ENCODE measurements around the gene DTNB.
A peak's percentile ranks its signal among the peaks of the same experiment; 100 is the strongest.

DTNB gene

DNA sequence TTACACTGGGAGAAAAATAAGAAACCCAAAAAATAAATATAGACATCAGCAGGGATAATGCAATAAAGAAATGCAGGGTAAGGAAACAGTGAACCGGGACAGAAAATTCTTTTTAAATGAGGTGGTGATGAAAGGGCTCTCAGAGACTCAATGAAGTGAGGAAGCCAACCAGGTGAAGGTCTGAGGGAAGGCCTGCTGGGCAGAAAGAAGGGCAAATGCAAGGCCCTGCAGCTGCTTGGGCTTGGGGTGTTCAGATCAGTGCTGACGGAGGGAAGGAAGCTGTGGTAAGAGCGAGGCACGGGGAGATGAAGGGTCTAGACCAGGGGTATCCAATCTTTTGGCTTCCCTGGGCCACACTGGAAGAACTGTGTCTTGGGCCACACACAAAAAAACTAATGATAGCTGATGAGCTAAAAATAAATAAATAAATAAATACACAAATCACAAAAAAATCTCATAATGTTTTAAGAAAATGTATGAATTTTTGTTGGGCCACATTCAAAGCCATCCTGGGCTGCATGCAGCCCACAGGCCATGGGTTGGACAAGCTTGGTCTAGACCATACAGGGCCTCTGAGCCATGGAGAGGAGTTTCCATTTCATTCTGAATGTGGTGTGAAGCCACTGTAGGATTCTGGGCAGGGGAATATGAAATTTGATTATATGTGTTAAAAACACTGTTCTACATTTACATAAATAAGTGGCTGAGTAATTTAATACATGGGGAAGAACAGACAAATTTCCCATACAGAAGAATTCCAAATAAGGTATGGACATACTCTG is 235.3 kb downstream of the DTNB start:
- Histone ChIP-seq H3K27me3 (ENCODE audit: control insufficient read depth in 2 of 2, insufficient read depth in 2 of 2, low read length in 2 of 2) (no peaks in the 10 kb centered on the region), H3K4me3 (ENCODE audit: low read length in 2 of 2) (no peak overlapping the region), H3K27ac (ENCODE audit: low read depth in 2 of 2, low read length in 2 of 2) (no peak overlapping the region), H3K9ac (ENCODE audit: low read depth in 1 of 2, low read length in 2 of 2) (no peak overlapping the region), H3K4me1 (ENCODE audit: control insufficient read depth in 2 of 2, insufficient read depth in 2 of 2, low read length in 2 of 2) (no peaks in the 10 kb centered on the region), H3K36me3 (ENCODE audit: control insufficient read depth in 2 of 2, insufficient read depth in 2 of 2, low read length in 2 of 2) (no peaks in the 10 kb centered on the region), H3K9me3 (ENCODE audit: control insufficient read depth in 2 of 2, low read length in 2 of 2) (no peaks in the 10 kb centered on the region)

DNA sequence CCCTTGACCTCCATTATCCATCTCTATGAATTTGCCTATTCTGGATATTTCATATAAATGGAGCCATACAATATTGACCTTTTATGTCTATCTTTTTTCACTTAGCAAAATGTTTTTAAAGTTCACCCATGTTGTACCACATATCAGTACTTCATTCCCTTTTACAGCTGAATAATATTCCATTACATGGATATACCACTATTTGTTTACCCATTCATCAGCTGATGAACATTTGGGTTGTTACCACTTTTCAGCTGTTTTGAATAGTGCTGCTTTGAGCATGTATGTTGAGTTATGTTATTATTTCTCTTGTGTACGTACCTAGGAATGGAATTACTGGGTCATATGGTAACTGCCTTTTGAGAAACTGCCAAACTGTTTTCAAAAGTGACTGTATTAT is 238.0 kb downstream of the DTNB start:
- Histone ChIP-seq H3K27ac (ENCODE audit: low read depth in 2 of 2, low read length in 2 of 2) (no peak overlapping the region), H3K4me1 (ENCODE audit: control insufficient read depth in 2 of 2, insufficient read depth in 2 of 2, low read length in 2 of 2) (no peaks in the 10 kb centered on the region), H3K4me3 (ENCODE audit: low read length in 2 of 2) (no peak overlapping the region), H3K27me3 (ENCODE audit: control insufficient read depth in 2 of 2, insufficient read depth in 2 of 2, low read length in 2 of 2) (no peaks in the 10 kb centered on the region), H3K9me3 (ENCODE audit: control insufficient read depth in 2 of 2, low read length in 2 of 2) (no peaks in the 10 kb centered on the region), H3K9ac (ENCODE audit: low read depth in 1 of 2, low read length in 2 of 2) (no peak overlapping the region), H3K36me3 (ENCODE audit: control insufficient read depth in 2 of 2, insufficient read depth in 2 of 2, low read length in 2 of 2) (no peaks in the 10 kb centered on the region)

DNA sequence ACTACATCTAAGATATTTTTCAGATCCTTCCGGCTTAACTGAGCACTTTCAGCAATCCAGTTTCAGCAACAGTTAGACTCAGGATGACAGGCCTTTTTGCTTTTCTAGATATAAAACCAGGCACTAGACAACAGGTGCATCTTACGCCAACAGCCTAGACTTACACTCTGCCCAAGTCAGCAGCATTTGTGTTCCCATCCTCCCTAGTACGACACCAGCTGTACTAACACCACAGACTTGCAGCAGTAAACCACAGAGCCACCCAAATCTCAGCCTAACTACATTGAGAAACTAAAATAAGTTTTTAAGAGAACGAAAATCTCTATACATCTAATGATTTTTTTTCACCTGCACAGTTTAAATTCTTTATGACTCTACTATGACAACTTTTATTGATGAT is 241.8 kb downstream of the DTNB start:
- H3K9me3 ChIP-seq (ENCODE audit: control insufficient read depth in 2 of 2, low read length in 2 of 2), result no peaks in the 10 kb centered on the region
- no peaks in the 10 kb centered on the region for H3K36me3 ChIP-seq (ENCODE audit: control insufficient read depth in 2 of 2, insufficient read depth in 2 of 2, low read length in 2 of 2)
- H3K27ac ChIP-seq (ENCODE audit: low read depth in 2 of 2, low read length in 2 of 2), result no peak overlapping the region
- no peak overlapping the region for H3K4me3 ChIP-seq (ENCODE audit: low read length in 2 of 2)
- H3K4me1 ChIP-seq (ENCODE audit: control insufficient read depth in 2 of 2, insufficient read depth in 2 of 2, low read length in 2 of 2), result no peaks in the 10 kb centered on the region
- no peaks in the 10 kb centered on the region for H3K27me3 ChIP-seq (ENCODE audit: control insufficient read depth in 2 of 2, insufficient read depth in 2 of 2, low read length in 2 of 2)
- no peak overlapping the region for H3K9ac ChIP-seq (ENCODE audit: low read depth in 1 of 2, low read length in 2 of 2)

DNA sequence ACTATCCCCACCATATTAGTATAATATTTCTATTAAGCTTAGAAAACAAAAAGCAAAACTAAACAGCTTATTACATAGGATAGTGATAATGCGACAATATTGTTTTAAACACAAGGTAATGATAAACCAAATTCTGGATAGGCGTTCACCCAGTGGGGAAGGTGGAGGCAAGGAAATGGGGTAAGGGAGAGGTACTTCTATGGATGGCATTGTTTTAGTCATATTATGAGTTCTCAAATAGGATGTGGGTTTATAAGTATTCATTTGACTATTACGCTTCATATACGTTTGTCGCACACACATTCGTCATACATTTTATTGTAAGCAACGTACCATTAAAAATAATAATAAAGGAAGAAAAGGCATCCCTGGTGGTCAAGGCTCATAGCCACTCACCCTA is 242.8 kb downstream of the DTNB start:
- H3K36me3 ChIP-seq (ENCODE audit: control insufficient read depth in 2 of 2, insufficient read depth in 2 of 2, low read length in 2 of 2), result no peaks in the 10 kb centered on the region
- no peaks in the 10 kb centered on the region for H3K9me3 ChIP-seq (ENCODE audit: control insufficient read depth in 2 of 2, low read length in 2 of 2)
- no peak overlapping the region for H3K27ac ChIP-seq (ENCODE audit: low read depth in 2 of 2, low read length in 2 of 2)
- no peak overlapping the region for H3K4me3 ChIP-seq (ENCODE audit: low read length in 2 of 2)
- no peaks in the 10 kb centered on the region for H3K27me3 ChIP-seq (ENCODE audit: control insufficient read depth in 2 of 2, insufficient read depth in 2 of 2, low read length in 2 of 2)
- no peaks in the 10 kb centered on the region for H3K4me1 ChIP-seq (ENCODE audit: control insufficient read depth in 2 of 2, insufficient read depth in 2 of 2, low read length in 2 of 2)
- H3K9ac ChIP-seq (ENCODE audit: low read depth in 1 of 2, low read length in 2 of 2), result no peak overlapping the region

DNA sequence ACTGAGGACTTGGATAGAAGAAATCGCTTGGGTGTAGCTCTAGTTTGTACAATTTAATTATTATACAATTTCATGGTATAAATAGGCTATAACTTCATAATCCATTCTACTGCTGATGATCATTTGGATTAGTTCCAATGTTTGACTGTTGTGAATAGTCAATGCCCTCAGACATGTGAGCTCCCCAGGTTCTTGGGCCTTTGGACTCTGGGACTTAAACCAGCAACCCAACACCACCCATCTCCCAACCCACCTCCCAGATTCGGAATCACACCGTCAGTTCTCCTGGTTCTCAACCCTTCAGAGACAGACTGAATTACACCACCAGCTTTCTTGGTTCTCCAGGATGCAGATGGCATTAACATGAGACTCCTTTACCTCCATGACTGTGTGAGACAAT is 247.1 kb downstream of the DTNB start:
- H3K9ac ChIP-seq (ENCODE audit: low read depth in 1 of 2, low read length in 2 of 2), result no peak overlapping the region
- no peaks in the 10 kb centered on the region for H3K36me3 ChIP-seq (ENCODE audit: control insufficient read depth in 2 of 2, insufficient read depth in 2 of 2, low read length in 2 of 2)
- no peaks in the 10 kb centered on the region for H3K27me3 ChIP-seq (ENCODE audit: control insufficient read depth in 2 of 2, insufficient read depth in 2 of 2, low read length in 2 of 2)
- H3K27ac ChIP-seq (ENCODE audit: low read depth in 2 of 2, low read length in 2 of 2), result no peak overlapping the region
- no peak overlapping the region for H3K4me3 ChIP-seq (ENCODE audit: low read length in 2 of 2)
- H3K9me3 ChIP-seq (ENCODE audit: control insufficient read depth in 2 of 2, low read length in 2 of 2), result no peaks in the 10 kb centered on the region
- H3K4me1 ChIP-seq (ENCODE audit: control insufficient read depth in 2 of 2, insufficient read depth in 2 of 2, low read length in 2 of 2), result peaks cover 6 to 7% of the 10 kb centered on the region in 2 donors

DNA sequence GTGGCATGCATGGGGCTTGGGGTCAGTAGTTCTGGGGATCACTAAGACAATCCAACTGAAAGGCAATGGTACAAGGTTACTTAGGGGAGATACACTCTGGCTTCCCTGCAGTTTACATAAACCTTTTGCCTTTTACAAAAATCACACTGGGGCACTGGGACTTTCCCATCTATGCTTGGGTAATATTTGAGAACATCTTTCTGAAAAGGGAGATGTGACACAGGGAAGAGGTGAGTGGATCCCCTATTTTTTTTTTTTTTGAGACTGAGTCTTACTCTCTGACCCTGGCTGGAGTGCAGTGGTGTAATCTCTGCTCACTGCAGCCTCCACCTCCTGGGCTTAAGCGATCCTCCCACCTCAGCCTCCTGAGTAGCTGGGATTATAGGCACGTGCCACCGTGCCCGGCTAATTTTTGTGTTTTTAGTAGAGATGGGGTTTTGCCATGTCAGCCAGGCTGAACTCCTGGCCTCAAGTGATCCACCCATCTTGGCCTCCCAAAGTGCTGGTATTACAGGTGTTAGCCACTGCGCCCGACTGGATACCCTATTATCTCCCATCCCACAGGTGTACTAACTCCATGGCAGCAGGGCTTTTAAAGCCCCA is 248.8 kb downstream of the DTNB start:
- no peaks in the 10 kb centered on the region for H3K36me3 ChIP-seq (ENCODE audit: control insufficient read depth in 2 of 2, insufficient read depth in 2 of 2, low read length in 2 of 2)
- peaks cover 13 to 17% of the 10 kb centered on the region in 2 donors for H3K4me1 ChIP-seq (ENCODE audit: control insufficient read depth in 2 of 2, insufficient read depth in 2 of 2, low read length in 2 of 2)
- no peak overlapping the region for H3K27ac ChIP-seq (ENCODE audit: low read depth in 2 of 2, low read length in 2 of 2)
- no peak overlapping the region for H3K4me3 ChIP-seq (ENCODE audit: low read length in 2 of 2)
- no peak overlapping the region for H3K9ac ChIP-seq (ENCODE audit: low read depth in 1 of 2, low read length in 2 of 2)
- H3K27me3 ChIP-seq (ENCODE audit: control insufficient read depth in 2 of 2, insufficient read depth in 2 of 2, low read length in 2 of 2), result no peaks in the 10 kb centered on the region
- H3K9me3 ChIP-seq (ENCODE audit: control insufficient read depth in 2 of 2, low read length in 2 of 2), result no peaks in the 10 kb centered on the region

DNA sequence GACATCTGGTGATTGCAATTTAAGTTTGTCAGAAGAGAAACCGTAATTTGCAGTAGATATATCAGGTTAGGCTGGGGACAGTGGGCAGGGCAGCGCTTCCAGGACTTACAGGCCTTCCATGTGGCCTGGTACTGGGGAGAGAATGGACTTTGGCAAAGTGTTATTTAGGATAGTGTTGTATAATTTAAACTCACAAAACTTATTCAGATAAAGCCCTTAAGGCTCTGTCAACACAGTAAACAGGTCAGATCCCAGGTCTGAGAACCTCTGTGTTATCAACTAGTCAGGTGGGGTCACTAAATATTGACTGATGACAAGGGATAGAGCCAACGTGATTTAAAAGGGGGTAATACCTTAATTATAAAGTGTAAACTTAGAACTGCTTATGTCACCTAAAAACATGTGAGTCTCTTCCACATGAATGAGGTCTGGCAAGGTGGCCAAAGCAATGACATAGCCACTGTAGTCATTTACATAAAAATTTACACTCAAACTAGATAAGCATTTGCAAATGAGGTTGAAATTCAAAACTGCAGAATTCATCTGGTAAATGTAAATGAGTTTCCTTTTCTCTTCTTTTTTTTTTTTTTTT is 251.5 kb downstream of the DTNB start:
- Histone ChIP-seq H3K36me3 (ENCODE audit: control insufficient read depth in 2 of 2, insufficient read depth in 2 of 2, low read length in 2 of 2) (no peaks in the 10 kb centered on the region), H3K27me3 (ENCODE audit: control insufficient read depth in 2 of 2, insufficient read depth in 2 of 2, low read length in 2 of 2) (no peaks in the 10 kb centered on the region), H3K27ac (ENCODE audit: low read depth in 2 of 2, low read length in 2 of 2) (peak overlapping the region; percentile 18 to 80), H3K9ac (ENCODE audit: low read depth in 1 of 2, low read length in 2 of 2) (peak overlapping the region in 1 of 2 donors; percentile 74), H3K9me3 (ENCODE audit: control insufficient read depth in 2 of 2, low read length in 2 of 2) (no peaks in the 10 kb centered on the region), H3K4me3 (ENCODE audit: low read length in 2 of 2) (peak overlapping the region in 1 of 2 donors; percentile 65), H3K4me1 (ENCODE audit: control insufficient read depth in 2 of 2, insufficient read depth in 2 of 2, low read length in 2 of 2) (peaks cover 13 to 17% of the 10 kb centered on the region in 2 donors)

DNA sequence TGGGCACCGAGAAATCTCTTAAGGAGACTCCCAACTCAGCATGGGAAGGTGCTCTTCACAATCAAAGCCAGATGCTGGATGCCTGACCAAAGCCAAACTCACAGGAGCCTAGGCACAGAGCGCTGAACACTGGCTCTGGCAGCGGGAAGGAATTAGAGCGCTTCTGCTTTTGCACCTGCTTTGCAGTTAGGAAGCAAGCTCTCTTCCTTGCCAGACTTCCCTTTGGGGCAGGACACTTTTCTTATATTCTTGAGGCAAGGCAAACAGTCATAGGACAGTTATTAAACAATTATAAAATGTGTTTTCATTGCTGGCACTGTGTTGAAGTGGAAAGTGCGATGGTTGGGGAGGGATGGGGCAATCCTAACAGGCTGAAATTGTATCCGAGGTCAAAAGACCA is 252.1 kb downstream of the DTNB start:
- Histone ChIP-seq H3K27me3 (ENCODE audit: control insufficient read depth in 2 of 2, insufficient read depth in 2 of 2, low read length in 2 of 2) (no peaks in the 10 kb centered on the region), H3K4me3 (ENCODE audit: low read length in 2 of 2) (peak overlapping the region in 1 of 2 donors; percentile 65), H3K36me3 (ENCODE audit: control insufficient read depth in 2 of 2, insufficient read depth in 2 of 2, low read length in 2 of 2) (no peaks in the 10 kb centered on the region), H3K27ac (ENCODE audit: low read depth in 2 of 2, low read length in 2 of 2) (peak overlapping the region; percentile 18 to 80), H3K4me1 (ENCODE audit: control insufficient read depth in 2 of 2, insufficient read depth in 2 of 2, low read length in 2 of 2) (peaks cover 13 to 17% of the 10 kb centered on the region in 2 donors), H3K9me3 (ENCODE audit: control insufficient read depth in 2 of 2, low read length in 2 of 2) (no peaks in the 10 kb centered on the region), H3K9ac (ENCODE audit: low read depth in 1 of 2, low read length in 2 of 2) (peak overlapping the region in 1 of 2 donors; percentile 74)

DNA sequence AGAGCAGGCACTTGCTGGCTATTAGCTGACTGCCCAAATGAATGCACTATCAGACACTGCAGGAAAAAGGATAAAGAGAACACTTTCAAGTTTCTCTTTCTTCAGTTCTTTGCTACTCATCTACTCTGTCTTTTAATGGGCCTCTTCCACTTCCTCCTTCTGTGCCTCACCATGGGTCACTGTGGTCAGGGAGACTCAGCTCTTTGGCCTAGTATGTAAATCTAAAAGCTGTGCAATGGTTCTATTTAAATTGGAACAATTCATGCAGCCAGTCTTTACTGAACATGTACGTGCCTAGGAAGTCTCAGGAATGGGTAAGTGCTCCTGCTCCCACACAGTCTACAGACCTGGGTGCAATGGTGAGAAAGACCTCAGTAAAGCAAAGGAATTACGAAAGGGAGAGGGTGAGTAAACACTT is 252.5 kb downstream of the DTNB start:
- H3K27ac ChIP-seq (ENCODE audit: low read depth in 2 of 2, low read length in 2 of 2), result peak overlapping the region; percentile 18 to 80

DNA sequence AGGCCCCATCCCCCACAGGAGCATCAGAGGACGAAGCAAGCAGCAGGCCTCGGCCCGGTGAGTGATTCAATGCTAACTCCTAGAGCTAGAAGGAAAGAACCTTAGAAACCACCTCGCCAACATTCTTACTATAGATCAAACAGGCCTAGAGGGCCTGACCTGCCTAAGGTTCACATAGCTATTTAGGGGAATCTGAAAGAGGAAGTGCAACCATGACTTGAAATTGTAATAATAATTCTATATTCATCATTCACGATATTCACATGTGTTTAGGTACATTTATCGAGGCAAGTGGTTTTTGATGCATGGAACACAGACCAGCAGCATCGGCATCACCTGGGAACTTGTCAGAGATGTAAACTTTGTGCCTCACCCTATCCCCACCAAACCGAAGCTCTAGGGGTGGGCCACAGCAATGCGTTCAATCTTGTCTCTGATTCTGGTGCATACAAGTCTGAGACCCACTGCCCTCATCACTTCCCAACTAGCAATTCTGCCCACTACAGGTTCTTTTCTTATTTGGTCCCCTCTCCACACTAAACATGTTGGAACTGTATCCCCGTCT is 253.6 kb downstream of the DTNB start:
- Histone ChIP-seq H3K9ac (ENCODE audit: low read depth in 1 of 2, low read length in 2 of 2) (no peak overlapping the region), H3K36me3 (ENCODE audit: control insufficient read depth in 2 of 2, insufficient read depth in 2 of 2, low read length in 2 of 2) (no peaks in the 10 kb centered on the region), H3K4me1 (ENCODE audit: control insufficient read depth in 2 of 2, insufficient read depth in 2 of 2, low read length in 2 of 2) (peaks cover 13 to 17% of the 10 kb centered on the region in 2 donors), H3K4me3 (ENCODE audit: low read length in 2 of 2) (no peak overlapping the region), H3K27ac (ENCODE audit: low read depth in 2 of 2, low read length in 2 of 2) (peak overlapping the region in 1 of 2 donors; percentile 60), H3K9me3 (ENCODE audit: control insufficient read depth in 2 of 2, low read length in 2 of 2) (no peaks in the 10 kb centered on the region), H3K27me3 (ENCODE audit: control insufficient read depth in 2 of 2, insufficient read depth in 2 of 2, low read length in 2 of 2) (no peaks in the 10 kb centered on the region)

More for the DNA sequence above, 252.5 kb downstream of the DTNB start:
- Histone ChIP-seq H3K9me3 (ENCODE audit: control insufficient read depth in 2 of 2, low read length in 2 of 2) (no peaks in the 10 kb centered on the region), H3K9ac (ENCODE audit: low read depth in 1 of 2, low read length in 2 of 2) (peak overlapping the region in 1 of 2 donors; percentile 74), H3K36me3 (ENCODE audit: control insufficient read depth in 2 of 2, insufficient read depth in 2 of 2, low read length in 2 of 2) (no peaks in the 10 kb centered on the region), H3K27me3 (ENCODE audit: control insufficient read depth in 2 of 2, insufficient read depth in 2 of 2, low read length in 2 of 2) (no peaks in the 10 kb centered on the region), H3K4me3 (ENCODE audit: low read length in 2 of 2) (peak overlapping the region; percentile 15 to 65), H3K4me1 (ENCODE audit: control insufficient read depth in 2 of 2, insufficient read depth in 2 of 2, low read length in 2 of 2) (peaks cover 13 to 17% of the 10 kb centered on the region in 2 donors)
